ENCODE data around the gene KYAT1. TPM values are rescaled to one million over a fixed set of nuclear protein-coding genes. Genes with fewer than 3 reads are reported as not detected.

Gene KYAT1
- total and polyA plus RNA-seq, 8 donors: 6.2 to 9.6 (median 7.2) TPM

DNA sequence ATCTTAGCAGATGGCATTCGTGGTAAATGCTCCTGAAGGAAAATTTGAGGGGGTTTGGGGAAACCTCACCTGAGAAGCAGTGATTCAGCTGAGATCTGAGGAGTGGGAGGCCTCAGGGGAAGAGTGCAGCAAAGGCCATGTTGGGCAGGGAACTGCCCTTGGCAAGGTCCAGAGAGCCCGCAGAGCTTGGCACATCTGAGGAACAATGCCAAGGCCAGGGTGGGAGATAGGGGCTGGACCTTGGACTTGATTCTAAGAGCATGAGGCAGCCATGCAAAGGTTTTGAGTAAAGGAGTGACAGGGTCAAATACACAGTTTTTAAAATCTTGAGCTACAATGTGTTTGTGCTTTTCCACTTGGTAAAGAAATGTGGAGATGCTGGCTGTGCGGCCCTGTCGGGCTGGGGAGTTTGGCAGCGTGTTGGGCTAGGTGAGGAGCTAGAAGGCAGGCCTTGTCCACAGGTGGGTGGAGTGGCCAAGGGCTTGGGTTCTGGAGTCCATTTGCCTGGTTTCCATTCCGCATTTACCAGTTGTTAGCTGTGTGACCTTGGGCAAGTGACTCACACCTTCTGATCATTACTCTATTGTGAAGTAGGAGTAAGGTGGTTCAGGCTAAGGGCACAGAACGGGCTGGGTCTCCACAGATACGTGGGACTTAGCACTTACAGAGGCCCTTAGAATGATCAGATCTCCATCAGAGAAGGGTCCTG lies 88.6 kb downstream of the KYAT1 start:
- Histone ChIP-seq H3K27me3 (no peaks in the 10 kb centered on the region), H3K4me3 (no peak overlapping the region), H3K27ac (no peak overlapping the region), H3K9me3 (no peaks in the 10 kb centered on the region), H3K36me3 (peaks cover 3 to 79% of the 10 kb centered on the region in 2 donors), H3K4me1 (peaks cover 4 to 9% of the 10 kb centered on the region in 2 donors)
- TF ChIP-seq, protein P1, sequence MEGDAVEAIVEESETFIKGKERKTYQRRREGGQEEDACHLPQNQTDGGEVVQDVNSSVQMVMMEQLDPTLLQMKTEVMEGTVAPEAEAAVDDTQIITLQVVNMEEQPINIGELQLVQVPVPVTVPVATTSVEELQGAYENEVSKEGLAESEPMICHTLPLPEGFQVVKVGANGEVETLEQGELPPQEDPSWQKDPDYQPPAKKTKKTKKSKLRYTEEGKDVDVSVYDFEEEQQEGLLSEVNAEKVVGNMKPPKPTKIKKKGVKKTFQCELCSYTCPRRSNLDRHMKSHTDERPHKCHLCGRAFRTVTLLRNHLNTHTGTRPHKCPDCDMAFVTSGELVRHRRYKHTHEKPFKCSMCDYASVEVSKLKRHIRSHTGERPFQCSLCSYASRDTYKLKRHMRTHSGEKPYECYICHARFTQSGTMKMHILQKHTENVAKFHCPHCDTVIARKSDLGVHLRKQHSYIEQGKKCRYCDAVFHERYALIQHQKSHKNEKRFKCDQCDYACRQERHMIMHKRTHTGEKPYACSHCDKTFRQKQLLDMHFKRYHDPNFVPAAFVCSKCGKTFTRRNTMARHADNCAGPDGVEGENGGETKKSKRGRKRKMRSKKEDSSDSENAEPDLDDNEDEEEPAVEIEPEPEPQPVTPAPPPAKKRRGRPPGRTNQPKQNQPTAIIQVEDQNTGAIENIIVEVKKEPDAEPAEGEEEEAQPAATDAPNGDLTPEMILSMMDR (IDR thresholded peaks at IDR 0.05): no peak
- DNase-seq (no peak), ATAC-seq (no peak)
- intact Hi-C loops (cut with DNase I): no loop called here

DNA sequence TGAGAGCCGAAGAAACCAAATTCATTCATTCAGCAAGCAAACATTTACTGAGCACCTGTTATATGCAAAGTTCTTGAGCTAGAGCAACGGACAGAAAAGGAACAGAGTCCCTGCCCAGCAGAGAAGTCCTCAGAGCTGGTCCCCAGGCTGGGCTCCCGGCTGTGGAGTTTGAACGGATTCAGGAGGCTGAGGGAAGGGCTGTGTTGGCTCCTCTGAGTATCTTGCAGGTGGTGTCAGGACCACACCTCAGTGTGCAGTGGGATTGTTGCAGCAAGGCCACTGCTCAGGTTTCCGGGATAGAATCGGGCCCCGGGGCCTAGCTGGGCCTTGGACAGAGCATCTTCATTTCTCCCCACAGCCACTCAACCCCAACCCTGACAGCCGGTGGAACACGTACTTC lies 89.6 kb downstream of the KYAT1 start:
- Histone ChIP-seq H3K36me3 (peaks cover 2 to 69% of the 10 kb centered on the region in 2 donors), H3K4me3 (no peak overlapping the region), H3K9me3 (no peaks in the 10 kb centered on the region), H3K27me3 (no peaks in the 10 kb centered on the region), H3K27ac (no peak overlapping the region), H3K4me1 (peaks cover 7 to 15% of the 10 kb centered on the region in 2 donors)
- TF ChIP-seq, protein P1 (IDR thresholded peaks at IDR 0.05): no peak
- ATAC-seq: no peak
- DNase-seq: no peak
- intact Hi-C loops (cut with DNase I): no loop called here

DNA sequence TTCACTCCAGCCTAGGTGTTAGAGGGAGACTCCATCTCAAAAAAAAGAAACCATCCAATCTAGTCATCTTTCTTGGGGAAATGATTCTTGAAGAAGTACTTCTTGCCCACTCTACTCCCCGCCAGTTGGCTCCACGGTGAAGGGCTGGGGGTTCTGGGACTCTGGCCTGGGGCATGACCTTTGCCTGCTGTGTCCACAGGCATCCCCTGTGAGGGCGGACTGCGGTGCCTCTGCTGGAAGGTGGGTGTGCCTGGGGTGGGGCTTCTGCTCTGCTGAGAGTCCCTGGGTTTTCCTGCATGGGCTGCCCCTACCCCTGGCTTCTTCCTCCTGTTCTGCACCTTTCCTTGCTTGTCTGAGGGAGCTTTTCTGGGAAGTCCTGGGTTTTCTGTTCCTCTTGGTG lies 91.2 kb downstream of the KYAT1 start:
- intact Hi-C loops (cut with DNase I): no loop called here
- TF ChIP-seq, protein P1 (IDR thresholded peaks at IDR 0.05): no peak
- DNase-seq: peak in 1 of 4 donors; percentile 71
- Histone ChIP-seq H3K9me3 (no peaks in the 10 kb centered on the region), H3K4me1 (peaks cover 7 to 22% of the 10 kb centered on the region in 2 donors), H3K27me3 (no peaks in the 10 kb centered on the region), H3K4me3 (no peak overlapping the region), H3K36me3 (peaks cover 0 to 53% of the 10 kb centered on the region in 2 donors), H3K27ac (no peak overlapping the region)
- ATAC-seq: no peak

DNA sequence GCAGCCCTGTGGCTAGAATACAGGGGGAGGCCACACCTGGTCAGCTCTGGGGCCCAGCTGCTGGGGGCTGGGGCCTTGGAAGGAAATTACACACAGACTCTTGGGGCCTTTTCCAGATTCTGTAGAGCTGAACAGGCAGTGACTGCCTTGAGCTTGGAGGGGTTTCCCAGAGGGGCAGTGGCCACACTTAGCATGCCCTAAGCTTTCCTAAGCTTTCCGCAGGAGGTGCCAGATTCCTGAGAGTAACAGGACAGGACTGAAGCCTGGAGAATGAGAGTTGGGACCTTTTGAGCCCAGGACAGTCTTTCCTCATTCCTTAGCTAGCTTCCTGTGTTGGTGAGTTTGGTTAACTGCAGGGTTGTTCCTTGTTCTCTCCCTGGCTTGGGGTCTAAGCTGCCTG lies 93.3 kb downstream of the KYAT1 start:
- Histone ChIP-seq H3K9me3 (no peaks in the 10 kb centered on the region), H3K27me3 (no peaks in the 10 kb centered on the region), H3K4me1 (peaks cover 7 to 27% of the 10 kb centered on the region in 2 donors), H3K36me3 (peaks cover 0 to 33% of the 10 kb centered on the region in 2 donors), H3K27ac (peak overlapping the region in 1 of 2 donors; percentile 86), H3K4me3 (peak overlapping the region; percentile 99 to 100)
- TF ChIP-seq, protein P1 (IDR thresholded peaks at IDR 0.05): no peak
- DNase-seq (no peak), ATAC-seq (no peak)
- intact Hi-C loops (cut with DNase I): no loop called here

DNA sequence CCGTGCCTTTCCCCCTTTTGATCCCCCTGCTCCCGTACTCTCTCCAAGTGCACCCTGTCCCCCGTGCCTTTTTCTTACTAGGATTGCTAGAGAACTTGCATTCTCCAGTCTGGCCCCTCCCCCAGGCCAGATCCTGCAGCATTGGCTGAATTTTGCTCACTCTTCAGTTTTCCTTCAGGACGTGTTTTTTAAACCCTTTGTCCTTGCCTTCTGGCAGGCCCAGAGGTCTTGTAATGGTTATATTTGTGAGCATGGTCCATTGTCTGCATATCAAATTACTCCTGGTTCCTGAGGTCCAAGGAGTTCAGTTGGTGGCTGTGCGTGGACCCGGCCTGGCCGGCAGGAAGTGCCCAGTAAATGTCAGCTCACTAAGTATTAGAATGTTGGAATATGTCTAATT lies 94.1 kb downstream of the KYAT1 start:
- no peaks in the 10 kb centered on the region for H3K27me3 ChIP-seq
- H3K27ac ChIP-seq: peak overlapping the region; percentile 71 to 86
- H3K4me3 ChIP-seq: peak overlapping the region; percentile 99 to 100
- ATAC-seq: peak; percentile 49
- peaks cover 7 to 31% of the 10 kb centered on the region in 2 donors for H3K4me1 ChIP-seq
- TF ChIP-seq, protein P1 (IDR thresholded peaks at IDR 0.05): no peak
- intact Hi-C loops (cut with DNase I): no loop called here
- peaks cover 0 to 26% of the 10 kb centered on the region in 2 donors for H3K36me3 ChIP-seq
- no peaks in the 10 kb centered on the region for H3K9me3 ChIP-seq
- peak in 2 of 4 donors; percentile 24 to 51 for DNase-seq
